Adrenal gland (tissue), 19 donors: Measurements from ENCODE around the gene RGS9. TPM values are rescaled to one million over a fixed set of nuclear protein-coding genes. Genes with fewer than 3 reads are reported as not detected.
"Not testable (repeated sequence)": the region's sequence is repeated elsewhere in the genome, so short reads cannot be mapped to it uniquely, and the experiment has no call there.

Experiments
- DNase-seq, 7 donors: peaks; one replicate each; pipeline ENCODE4 v3.0.0-alpha.2; 2019 to 2020
- H3K27ac ChIP-seq, 5 donors: fragments of 200-600 bp; sonication (generic) in 4 of 5; 1 replicate in 3 of 5; 2 replicates in 2 of 5; pipeline versions ENCODE4 v1.5.1 to v1.8.0; 2016 to 2020; ENCODE audit warnings: mild to moderate bottlenecking in 1 of 5
- H3K27me3 ChIP-seq: fragments of 200-600 bp; 2 replicates; pipeline ENCODE4 v1.8.0; 2021
- H3K36me3 ChIP-seq, 2 donors: fragments of 200-600 bp; replicated peaks in 1 of 2; 1 replicate in 1 of 2; 2 replicates in 1 of 2; pipeline versions ENCODE4 v1.5.1 to v1.8.0; 2018 to 2022
- H3K4me1 ChIP-seq, 2 donors: fragments of 200-600 bp; replicated peaks in 1 of 2; 1 replicate in 1 of 2; 2 replicates in 1 of 2; pipeline versions ENCODE4 v1.5.1 to v1.8.0; 2018 to 2021
- H3K4me3 ChIP-seq, 4 donors: fragments of 200-600 bp; sonication (generic) in 3 of 4; one replicate each; pipeline ENCODE4 v1.5.1; 2016 to 2018
- H3K9me3 ChIP-seq, 3 donors: fragments of 200-600 bp; sonication (generic) in 1 of 3; replicated peaks in 1 of 3; 1 replicate in 2 of 3; 2 replicates in 1 of 3; pipeline versions ENCODE4 v1.5.1 to v1.8.0; 2016 to 2021
- POLR2A ChIP-seq, 2 donors: fragments of 450-650 bp; IDR thresholded peaks; one replicate each; pipeline ENCODE4 v1.6.1; 2017; ENCODE audit warnings: antibody characterized with exemption in 2 of 2, mild to moderate bottlenecking in 2 of 2, moderate library complexity in 1 of 2
- WGBS, 4 donors: extraction: QIAGEN DNeasy Blood & Tissue Kit in 2 of 4; methylation state at CpG; one replicate each; pipeline versions ENCODE4 v1.1.5 to v1.1.7; 2013 to 2017; 5-methylcytosine and 5-hydroxymethylcytosine counted together
- intact Hi-C, 2 donors: fragments of 100-400 bp; cut with DNase I; formaldehyde crosslinking; loops; one replicate each; pipeline versions ENCODE4 v1.14.1 to v1.15.0; 2022 to 2023
- long read RNA-seq, 10 donors: library from polyadenylated mRNA in 3 of 10; unstranded in 2 of 10; stranded (forward) in 1 of 10; transcript quantifications; one replicate each; pipeline ENCODE4 v2.0.0 and lab custom pipeline, GENCODE V29; 2021 to 2026
- polyA plus RNA-seq, 3 donors: library from polyadenylated mRNA; stranded (reverse); fragments of 200-250 nt in 2 of 3; fragments of 350-450 nt in 1 of 3; fragmentation: Illumina TruSeq in 1 of 3; extraction: RNeasy Lipid Tissue Mini Kit (QIAGEN cat#74804) in 1 of 3; gene quantifications; one replicate each; pipeline ENCODE4 v1.2.3, GENCODE V29; 2013 to 2014
- total RNA-seq, 9 donors: library from RNA; depleted of rRNA in 4 of 9; stranded (reverse); fragments of >200 nt in 4 of 9; fragments of 120-200 nt in 1 of 9; fragmentation: NEBNext Ultra II Directional in 1 of 9; extraction: Animal tissue kit (Norgen Biotek cat#: 25700) in 1 of 9; gene quantifications; one replicate each; pipeline versions ENCODE4 v1.1.0 to v1.2.4, GENCODE V29; 2013 to 2023
- TF ChIP-seq, protein P1 (sequence below), 6 experiments: fragments of 450-650 bp in 4 of 6; fragments of 200-600 bp in 2 of 6; sonication (generic) in 1 of 6; IDR thresholded peaks; 1 replicate in 5 of 6; 2 replicates in 1 of 6; pipeline versions ENCODE4 v1.5.1 to v1.8.0; 2016 to 2021; ENCODE audit warnings: antibody characterized with exemption in 6 of 6, mild to moderate bottlenecking in 2 of 6, moderate library complexity in 1 of 6
- donor health status: healthy with polysubstance abuse.
- donor health status: Bipolar disorder and iron deficiency.
- donor health status: DM: yes; HTN: yes; CAD: no.
- donor health status: DM: no; HTN: no; CAD: no.
- donor health status: DM: no; HTN: no; CAD: no.
- donor health status: DM: yes; HTN: yes; CAD: no.

The RGS9 gene
- total RNA-seq, result 10 to 100 TPM in 6 of 9 donors, 1 to 10 TPM in 3; 6.6 to 32.3 (median 23.5) TPM
- 10 to 100 TPM in 1 of 3 donors, 1 to 10 TPM in 2; 4.3 to 14.2 (median 6.3) TPM for polyA plus RNA-seq
- long read RNA-seq, donor 1, partial matches to known transcripts, result 0 of 4 reads
- long read RNA-seq, donor 1, other reads (novel, unspliced or antisense), result 0 of 4 reads
- long read RNA-seq, donor 2, partial matches to known transcripts, result 0 of 1 reads
- long read RNA-seq, donor 2, other reads (novel, unspliced or antisense), result 0 of 1 reads
- long read RNA-seq, donor 3, partial matches to known transcripts, result 0 of 3 reads
- long read RNA-seq, donor 3, other reads (novel, unspliced or antisense), result 0 of 3 reads
- long read RNA-seq, donor 4, transcript RGS9-212 (3 exons, 2,736 nt), result major isoform, 10 of 17 reads
- long read RNA-seq, donor 4, partial matches to known transcripts, result 0 of 17 reads
- long read RNA-seq, donor 4, other reads (novel, unspliced or antisense), result 6 of 17 reads
- long read RNA-seq, donor 5, transcript RGS9-212 (3 exons, 2,736 nt), result major isoform, 16 of 33 reads
- long read RNA-seq, donor 5, transcript RGS9-201 (19 exons, 2,375 nt), result minor isoform, 5 of 33 reads
- long read RNA-seq, donor 5, partial matches to known transcripts, result 4 of 33 reads
- long read RNA-seq, donor 5, other reads (novel, unspliced or antisense), result 4 of 33 reads
- long read RNA-seq, donor 6, transcript RGS9-212 (3 exons, 2,736 nt), result major isoform, 7 of 13 reads
- long read RNA-seq, donor 6, partial matches to known transcripts, result 0 of 13 reads
- long read RNA-seq, donor 6, other reads (novel, unspliced or antisense), result 4 of 13 reads
- long read RNA-seq, donor 7, partial matches to known transcripts, result 0 of 4 reads
- long read RNA-seq, donor 7, other reads (novel, unspliced or antisense), result 0 of 4 reads
- long read RNA-seq, donor 8, partial matches to known transcripts, result 0 of 2 reads
- long read RNA-seq, donor 8, other reads (novel, unspliced or antisense), result 0 of 2 reads
- long read RNA-seq, donor 9, partial matches to known transcripts, result 0 of 4 reads
- long read RNA-seq, donor 9, other reads (novel, unspliced or antisense), result 0 of 4 reads
- long read RNA-seq, donor 10, partial matches to known transcripts, result 0 of 3 reads
- long read RNA-seq, donor 10, other reads (novel, unspliced or antisense), result 0 of 3 reads

DNA sequence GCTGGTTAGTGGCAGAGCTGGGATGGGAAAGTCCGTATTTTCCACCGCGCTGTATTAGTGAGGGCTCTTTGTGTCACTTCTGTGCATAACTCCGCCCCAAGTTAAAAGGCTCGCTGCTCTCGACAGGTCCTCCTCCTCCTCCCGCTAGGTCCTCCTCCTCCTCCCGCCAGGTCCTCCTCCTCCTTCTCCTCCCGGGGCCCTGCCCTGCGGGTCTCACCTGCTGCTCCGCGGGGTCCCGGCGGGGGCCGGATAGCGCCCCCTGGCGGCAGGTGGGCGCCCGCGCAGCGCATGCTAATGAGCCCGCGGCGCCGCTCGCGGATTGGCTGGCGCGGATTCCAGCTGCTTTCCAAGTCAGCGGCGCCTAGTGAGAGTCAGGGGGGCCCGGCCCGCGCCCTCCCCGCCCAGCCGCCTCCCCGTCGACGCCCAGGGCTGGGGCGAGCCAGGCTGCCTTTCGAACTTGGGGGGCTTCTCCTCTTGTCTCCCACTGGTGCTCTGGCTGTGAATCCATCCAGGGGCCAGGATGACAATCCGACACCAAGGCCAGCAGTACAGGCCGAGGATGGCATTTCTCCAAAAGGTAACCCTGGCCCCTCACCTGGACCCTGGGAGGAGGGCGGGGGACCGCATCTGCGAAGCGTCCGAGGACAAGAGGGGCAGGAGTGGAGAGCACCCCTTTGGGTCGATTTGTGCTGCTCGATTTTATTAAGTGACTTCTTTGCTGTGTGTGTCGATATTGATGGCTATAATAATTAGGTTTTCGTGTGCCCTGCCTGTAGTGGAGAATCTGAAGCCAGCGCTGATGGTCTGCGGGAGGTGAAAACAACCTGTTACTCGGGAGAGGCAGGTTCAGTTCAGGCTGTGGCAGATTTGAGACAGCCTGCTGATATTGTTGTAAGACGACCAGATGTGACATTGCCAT, at the start of gene RGS9:
TSS of gene RGS9 (plus strand) at position 350 of the 919 bp plus-strand sequence. CDS start at position 521, 171 bp downstream.
- intact Hi-C loops, result loop anchor here in 1 of 2 donors (5.0 kb wide), 1 partner anchor 60 kb away; no protein-coding TSS in a partner anchor
- Histone ChIP-seq H3K36me3 (no peaks in the 10 kb centered on the region), H3K4me1 (peaks cover 4 to 11% of the 10 kb centered on the region in 2 donors)

DNA sequence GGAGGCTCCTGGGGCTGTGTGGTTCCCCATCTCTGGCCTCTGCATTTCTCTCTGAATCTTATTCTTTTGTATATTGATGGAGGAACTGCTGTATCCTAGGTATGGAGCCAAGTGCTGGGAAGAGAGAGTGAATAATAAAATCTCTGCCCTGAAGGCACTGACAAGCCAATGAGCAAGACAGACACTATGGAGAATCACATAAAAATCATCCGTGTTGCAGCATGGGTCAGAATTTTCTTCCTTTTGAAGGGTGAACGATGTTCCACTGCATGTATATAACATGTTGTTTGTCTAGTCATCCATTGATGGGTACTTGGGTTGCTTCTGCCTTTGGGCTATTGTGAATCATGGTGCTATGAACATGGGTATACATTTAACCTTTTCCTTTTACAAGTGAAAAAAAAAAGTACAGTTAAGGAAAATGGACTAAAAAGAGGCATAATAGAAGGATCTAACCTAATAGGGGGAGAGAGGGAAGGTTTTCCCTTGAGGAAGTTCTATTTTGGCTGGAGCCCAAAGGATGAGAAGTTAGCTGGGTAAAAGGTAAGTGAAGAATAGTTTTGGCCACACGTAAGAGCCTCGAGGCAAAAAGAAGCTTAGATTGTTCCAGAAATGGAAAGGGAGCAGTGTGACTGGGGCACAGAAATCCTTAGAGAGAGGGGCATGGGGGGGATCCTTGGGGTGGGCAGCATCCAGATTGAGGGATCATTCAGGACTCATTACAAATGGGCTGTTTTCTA, 48.4 kb upstream of the RGS9 start:
- no peaks in the 10 kb centered on the region for H3K27me3 ChIP-seq
- intact Hi-C loops, result no loop called here
- peaks cover 0 to 5% of the 10 kb centered on the region in 2 donors for H3K4me1 ChIP-seq
- WGBS, 4 donors, result 55 to 81% (median 67%) methylated on average over 4 of the region's 4 CpGs
- H3K36me3 ChIP-seq, result no peaks in the 10 kb centered on the region
- H3K27ac ChIP-seq, result no peak overlapping the region
- no peaks in the 10 kb centered on the region for H3K9me3 ChIP-seq
- DNase-seq, result no peak
- TF ChIP-seq, protein P1, sequence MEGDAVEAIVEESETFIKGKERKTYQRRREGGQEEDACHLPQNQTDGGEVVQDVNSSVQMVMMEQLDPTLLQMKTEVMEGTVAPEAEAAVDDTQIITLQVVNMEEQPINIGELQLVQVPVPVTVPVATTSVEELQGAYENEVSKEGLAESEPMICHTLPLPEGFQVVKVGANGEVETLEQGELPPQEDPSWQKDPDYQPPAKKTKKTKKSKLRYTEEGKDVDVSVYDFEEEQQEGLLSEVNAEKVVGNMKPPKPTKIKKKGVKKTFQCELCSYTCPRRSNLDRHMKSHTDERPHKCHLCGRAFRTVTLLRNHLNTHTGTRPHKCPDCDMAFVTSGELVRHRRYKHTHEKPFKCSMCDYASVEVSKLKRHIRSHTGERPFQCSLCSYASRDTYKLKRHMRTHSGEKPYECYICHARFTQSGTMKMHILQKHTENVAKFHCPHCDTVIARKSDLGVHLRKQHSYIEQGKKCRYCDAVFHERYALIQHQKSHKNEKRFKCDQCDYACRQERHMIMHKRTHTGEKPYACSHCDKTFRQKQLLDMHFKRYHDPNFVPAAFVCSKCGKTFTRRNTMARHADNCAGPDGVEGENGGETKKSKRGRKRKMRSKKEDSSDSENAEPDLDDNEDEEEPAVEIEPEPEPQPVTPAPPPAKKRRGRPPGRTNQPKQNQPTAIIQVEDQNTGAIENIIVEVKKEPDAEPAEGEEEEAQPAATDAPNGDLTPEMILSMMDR (IDR thresholded peaks at IDR 0.05), result no peak
- no peak for TF ChIP-seq POLR2A (IDR thresholded peaks at IDR 0.05)
- H3K4me3 ChIP-seq, result no peak overlapping the region

More for the DNA sequence above, at the start of gene RGS9:
- Histone ChIP-seq H3K9me3 (no peaks in the 10 kb centered on the region), H3K27me3 (no peaks in the 10 kb centered on the region), H3K27ac (no peak within 1 kb of the TSS), H3K4me3 (peak within 1 kb of the TSS in 3 of 4 donors; percentile 16 to 50 (median 35))
- peak; percentile 79 to 90 (median 88) for DNase-seq
- WGBS, 4 donors, result 3 to 9% (median 5%) methylated on average over 26 to 56 of the region's 56 CpGs
- TF ChIP-seq, protein P1 (IDR thresholded peaks at IDR 0.05), result peak; percentile 89 to 99 (median 97)
- TF ChIP-seq POLR2A (IDR thresholded peaks at IDR 0.05), result no peak

DNA sequence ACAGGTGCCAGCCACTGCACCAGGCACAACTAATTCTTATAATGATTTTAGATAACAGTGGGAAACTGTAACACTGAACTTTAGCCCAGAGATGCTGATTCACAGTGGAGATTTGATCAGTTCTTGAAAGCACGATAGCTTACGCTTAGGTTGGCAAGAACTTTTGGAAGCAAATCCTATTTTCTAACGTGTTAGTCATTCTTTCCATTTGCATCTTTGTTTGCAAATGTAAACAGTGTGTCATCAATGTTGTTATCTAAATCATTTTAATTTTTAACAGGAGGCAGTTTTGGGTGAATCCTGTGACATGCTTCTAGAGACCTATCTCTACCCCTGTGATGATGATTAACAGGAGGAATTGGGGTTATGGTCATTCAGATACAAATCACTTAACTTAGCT, 44.9 kb upstream of the RGS9 start:
- peak in 2 of 7 donors; percentile 50 to 54 for DNase-seq
- Histone ChIP-seq H3K4me1 (no peaks in the 10 kb centered on the region), H3K4me3 (no peak overlapping the region), H3K27ac (peak overlapping the region in 3 of 5 donors; percentile 32 to 64 (median 46)), H3K27me3 (no peaks in the 10 kb centered on the region), H3K9me3 (no peaks in the 10 kb centered on the region), H3K36me3 (no peaks in the 10 kb centered on the region)
- 36 to 58% (median 44%) methylated on average over 3 of the region's 3 CpGs for WGBS, 4 donors
- TF ChIP-seq, protein P1 (IDR thresholded peaks at IDR 0.05), result no peak
- no peak for TF ChIP-seq POLR2A (IDR thresholded peaks at IDR 0.05)
- intact Hi-C loops, result loop anchor here in 1 of 2 donors (10.0 kb wide), 1 partner anchor 117 kb away; no protein-coding TSS in a partner anchor

DNA sequence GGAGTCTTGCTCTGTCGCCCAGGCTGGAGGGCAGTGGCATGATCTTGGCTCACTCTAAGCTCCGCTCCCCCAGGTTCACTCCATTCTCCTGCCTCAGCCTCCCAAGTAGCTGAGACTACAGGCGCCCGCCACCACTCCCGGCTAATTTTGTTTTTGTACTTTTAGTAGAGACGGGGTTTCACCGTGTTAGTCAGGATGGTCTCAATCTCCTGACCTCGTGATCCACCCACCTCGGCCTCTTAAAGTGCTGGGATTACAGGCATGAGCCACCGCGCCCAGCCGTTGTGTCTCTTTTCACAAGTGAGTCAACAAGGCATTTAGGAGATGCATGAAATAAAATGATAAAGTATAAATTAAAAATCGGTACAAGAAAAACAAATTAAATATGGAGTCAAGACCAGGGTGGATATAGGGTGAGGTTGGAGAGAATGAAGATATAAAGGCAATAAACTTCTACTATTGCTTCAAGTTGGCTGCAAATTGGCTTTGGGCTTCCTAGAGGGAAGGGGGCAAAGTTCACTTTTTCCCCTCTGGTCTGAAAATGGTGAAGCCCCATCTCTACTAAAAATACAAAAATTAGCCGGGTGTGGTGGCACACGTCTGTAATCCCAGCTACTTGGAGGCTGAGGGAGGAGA, 44.3 kb upstream of the RGS9 start:
- not testable (repeated sequence) for H3K4me1 ChIP-seq, DNase-seq, H3K9me3 ChIP-seq, H3K4me3 ChIP-seq, H3K27me3 ChIP-seq, H3K36me3 ChIP-seq
- H3K27ac ChIP-seq, result peak overlapping the region in 2 of 5 donors; percentile 46 to 64
- WGBS, 4 donors, result 91 to 95% (median 94%) methylated on average over 15 of the region's 15 CpGs
- intact Hi-C loops, result loop anchor here in 1 of 2 donors (10.0 kb wide), 1 partner anchor 118 kb away; no protein-coding TSS in a partner anchor
